ENCODE measurements around the gene PDLIM5. TPM values are rescaled to one million over a fixed set of nuclear protein-coding genes. Genes with fewer than 3 reads are reported as not detected.

The PDLIM5 gene
- total RNA-seq, 2 donors from 2014 or later = 115 to 228 TPM

DNA sequence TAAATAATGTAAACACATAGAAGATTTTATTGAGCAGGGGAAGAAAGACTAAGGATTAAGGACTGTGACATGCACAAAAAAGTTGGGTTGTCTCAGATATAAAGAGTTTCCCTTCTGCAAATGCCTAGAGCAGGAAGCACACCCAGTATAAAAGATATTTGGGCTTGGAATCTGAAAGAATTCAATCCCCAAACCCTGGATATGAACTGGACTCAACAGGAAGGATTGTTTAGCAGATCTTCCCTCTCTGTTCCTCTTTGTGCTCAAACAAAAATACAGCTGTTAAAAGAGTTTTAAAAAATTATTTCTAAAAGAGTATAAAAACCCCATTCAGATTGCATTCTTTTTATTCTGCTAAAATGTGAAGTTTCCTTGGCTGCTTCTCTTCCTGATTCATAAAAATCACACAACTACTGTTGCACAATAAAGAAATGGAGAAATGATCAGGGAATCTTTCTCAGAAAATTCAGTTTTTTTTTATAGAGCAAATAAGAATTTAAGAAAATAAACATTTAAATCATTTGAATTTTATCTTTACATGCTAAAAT is 71.4 kb downstream of the PDLIM5 start:
- intact Hi-C loops (cut with DNase I) = no loop called here
- DNase-seq (ENCODE audit: low spot score) = no peak
- no peaks in the 10 kb centered on the region for H3K27me3 ChIP-seq (replicated peaks; ENCODE audit: insufficient read depth)
- H3K36me3 ChIP-seq = no peaks in the 10 kb centered on the region
- no peak overlapping the region for H3K4me3 ChIP-seq
- TF ChIP-seq POLR2A (IDR thresholded peaks at IDR 0.05) (no peak), CTCF (IDR thresholded peaks at IDR 0.05) (no peak), POLR2AphosphoS5 (IDR thresholded peaks at IDR 0.05) (no peak)
- H3K9me3 ChIP-seq = no peaks in the 10 kb centered on the region
- H3K4me1 ChIP-seq (replicated peaks) = no peaks in the 10 kb centered on the region
- H3K27ac ChIP-seq = no peak overlapping the region

DNA sequence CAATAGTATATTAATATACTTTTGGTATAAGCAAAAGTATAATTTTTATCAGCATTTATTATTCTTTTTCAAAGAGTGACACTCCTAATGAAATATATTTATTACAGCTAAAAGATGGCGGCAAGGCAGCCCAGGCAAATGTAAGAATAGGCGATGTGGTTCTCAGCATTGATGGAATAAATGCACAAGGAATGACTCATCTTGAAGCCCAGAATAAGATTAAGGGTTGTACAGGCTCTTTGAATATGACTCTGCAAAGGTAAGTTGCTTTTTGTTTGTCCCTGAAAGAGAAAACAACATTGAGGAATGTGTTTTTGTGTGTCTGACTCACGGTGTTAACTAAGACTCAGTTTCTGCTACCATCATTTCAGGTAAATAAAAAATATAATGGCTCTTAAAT is 71.9 kb downstream of the PDLIM5 start:
- Histone ChIP-seq H3K27ac (no peak overlapping the region), H3K4me3 (no peak overlapping the region), H3K36me3 (no peaks in the 10 kb centered on the region), H3K27me3 (replicated peaks; ENCODE audit: insufficient read depth) (no peaks in the 10 kb centered on the region), H3K9me3 (no peaks in the 10 kb centered on the region), H3K4me1 (replicated peaks) (no peaks in the 10 kb centered on the region)
- intact Hi-C loops (cut with DNase I) = no loop called here
- 93% methylated on average over 3 of the region's 3 CpGs for WGBS
- TF ChIP-seq POLR2AphosphoS5 (IDR thresholded peaks at IDR 0.05) (no peak), CTCF (IDR thresholded peaks at IDR 0.05) (no peak), POLR2A (IDR thresholded peaks at IDR 0.05) (no peak)
- DNase-seq (ENCODE audit: low spot score) = no peak

- Histone ChIP-seq H3K4me1 (replicated peaks) (no peaks in the 10 kb centered on the region), H3K27me3 (replicated peaks; ENCODE audit: insufficient read depth) (no peaks in the 10 kb centered on the region), H3K36me3 (no peaks in the 10 kb centered on the region), H3K27ac (peak overlapping the region; percentile 44 to 67), H3K4me3 (no peak overlapping the region), H3K9me3 (no peaks in the 10 kb centered on the region)
- peak; percentile 20 for TF ChIP-seq POLR2AphosphoS5 (IDR thresholded peaks at IDR 0.05)
- no peak for TF ChIP-seq CTCF (IDR thresholded peaks at IDR 0.05)
- TF ChIP-seq POLR2A (IDR thresholded peaks at IDR 0.05) = no peak
- DNase-seq (ENCODE audit: low spot score) = no peak
- 27% methylated on average over 3 of the region's 3 CpGs for WGBS
- intact Hi-C loops (cut with DNase I) = no loop called here
Measured at GRCh38 chr4:94525993-94526728, 74.4 kb downstream of the PDLIM5 start.

- H3K4me1 ChIP-seq (replicated peaks) = no peaks in the 10 kb centered on the region
- no peak overlapping the region for H3K4me3 ChIP-seq
- no peak for TF ChIP-seq POLR2A (IDR thresholded peaks at IDR 0.05)
- TF ChIP-seq POLR2AphosphoS5 (IDR thresholded peaks at IDR 0.05) = no peak
- no peak for TF ChIP-seq CTCF (IDR thresholded peaks at IDR 0.05)
- peak overlapping the region; percentile 0 to 1 for H3K27ac ChIP-seq
- no peaks in the 10 kb centered on the region for H3K36me3 ChIP-seq
- H3K27me3 ChIP-seq (replicated peaks; ENCODE audit: insufficient read depth) = no peaks in the 10 kb centered on the region
- intact Hi-C loops (cut with DNase I) = no loop called here
- 56% methylated on average over 3 of the region's 3 CpGs for WGBS
- DNase-seq (ENCODE audit: low spot score) = no peak
- H3K9me3 ChIP-seq = no peaks in the 10 kb centered on the region
Measured at GRCh38 chr4:94527556-94528233, 76.0 kb downstream of the PDLIM5 start.

Data from prostate gland (tissue), 2 donors.